Cortex of kidney (tissue), 1 donor: ENCODE data around the gene FOXF1.

Source experiments
- DNase-seq: peaks from one replicate; lab custom pipeline; 2025; lab: John Stamatoyannopoulos, UW

The FOXF1 gene

GRCh38 chr16:86510465-86511261 lies at the start of gene FOXF1:
Gene FOXF1 (plus strand): TSS chr16:86510527. CDS start chr16:86510570, 43 bp downstream.
- no peak for DNase-seq

- DNase-seq: no peak
Measured at GRCh38 chr16:86461037-86461436, 49.3 kb upstream of the FOXF1 start.

GRCh38 chr16:86462334-86463084 lies 47.8 kb upstream of the FOXF1 start:
- no peak for DNase-seq

GRCh38 chr16:86464044-86464443 lies 46.3 kb upstream of the FOXF1 start:
- DNase-seq: no peak

GRCh38 chr16:86465434-86465833 lies 44.9 kb upstream of the FOXF1 start:
- no peak for DNase-seq

- DNase-seq: no peak
Measured at GRCh38 chr16:86466696-86467406, 43.5 kb upstream of the FOXF1 start.

- DNase-seq: no peak
Measured at GRCh38 chr16:86467490-86467889, 42.8 kb upstream of the FOXF1 start.

GRCh38 chr16:86470964-86471363 lies 39.4 kb upstream of the FOXF1 start:
- no peak for DNase-seq

- no peak for DNase-seq
Measured at GRCh38 chr16:86471896-86472295, 38.4 kb upstream of the FOXF1 start.

- no peak for DNase-seq
Measured at GRCh38 chr16:86472366-86472765, 38.0 kb upstream of the FOXF1 start.

- no peak for DNase-seq
Measured at GRCh38 chr16:86476956-86477534, 33.3 kb upstream of the FOXF1 start.

- DNase-seq: no peak
Measured at GRCh38 chr16:86477642-86478041, 32.7 kb upstream of the FOXF1 start.

- no peak for DNase-seq
Measured at GRCh38 chr16:86478779-86479178, 31.5 kb upstream of the FOXF1 start.

GRCh38 chr16:86479419-86479818 lies 30.9 kb upstream of the FOXF1 start:
- DNase-seq: no peak

- DNase-seq: no peak
Measured at GRCh38 chr16:86480444-86480843, 29.9 kb upstream of the FOXF1 start.

GRCh38 chr16:86481607-86482006 lies 28.7 kb upstream of the FOXF1 start:
- no peak for DNase-seq

GRCh38 chr16:86484240-86484639 lies 26.1 kb upstream of the FOXF1 start:
- DNase-seq: no peak

GRCh38 chr16:86485746-86486145 lies 24.6 kb upstream of the FOXF1 start:
- no peak for DNase-seq

- DNase-seq: no peak
Measured at GRCh38 chr16:86490859-86491639, 19.3 kb upstream of the FOXF1 start.

- DNase-seq: no peak
Measured at GRCh38 chr16:86491640-86492023, 18.7 kb upstream of the FOXF1 start.

GRCh38 chr16:86492267-86492960 lies 17.9 kb upstream of the FOXF1 start:
- no peak for DNase-seq
